Lower leg skin (tissue), 4 donors: ENCODE data around the gene MSH6. TPM values are rescaled to one million over a fixed set of nuclear protein-coding genes. Genes with fewer than 3 reads are reported as not detected.

Source experiments
- DNase-seq, 2 donors: peaks; one replicate each; pipeline ENCODE4 v3.0.0-alpha.2; 2019; ENCODE audit warnings: low spot score in 2 of 2
- H3K4me3 ChIP-seq: fragments of 200-600 bp; sonication (generic); 2 replicates; pipeline ENCODE4 v1.5.1; 2017; ENCODE audit warnings: mild to moderate bottlenecking, low read depth; ENCODE audit not compliant: poor library complexity, severe bottlenecking
- POLR2A ChIP-seq, 2 donors: fragments of 450-650 bp; IDR thresholded peaks; one replicate each; pipeline ENCODE4 v1.6.1; 2016 to 2017; ENCODE audit warnings: antibody characterized with exemption in 2 of 2, mild to moderate bottlenecking in 1 of 2, moderate library complexity in 1 of 2
- WGBS, 2 donors: methylation state at CpG; one replicate each; pipeline ENCODE4 v1.1.5; 2018; 5-methylcytosine and 5-hydroxymethylcytosine counted together
- intact Hi-C: fragments of 100-400 bp; cut with DNase I; formaldehyde crosslinking; loops from one replicate; pipeline ENCODE4 v1.15.0; 2023; ENCODE audit warnings: low total_unique reads
- total RNA-seq, 4 donors: library from RNA; depleted of rRNA; stranded (reverse); fragments of >200 nt; gene quantifications; one replicate each; pipeline ENCODE4 v1.1.0, GENCODE V29; 2016
- TF ChIP-seq, protein P1 (sequence below), 3 donors: fragments of 450-650 bp; IDR thresholded peaks; one replicate each; pipeline ENCODE4 v1.5.1; 2016; ENCODE audit warnings: antibody characterized with exemption in 3 of 3, mild to moderate bottlenecking in 3 of 3, moderate library complexity in 2 of 3

Gene MSH6
- total RNA-seq, 4 donors from 2014 or later, result 22.6 to 40.9 (median 34.7) TPM

DNA sequence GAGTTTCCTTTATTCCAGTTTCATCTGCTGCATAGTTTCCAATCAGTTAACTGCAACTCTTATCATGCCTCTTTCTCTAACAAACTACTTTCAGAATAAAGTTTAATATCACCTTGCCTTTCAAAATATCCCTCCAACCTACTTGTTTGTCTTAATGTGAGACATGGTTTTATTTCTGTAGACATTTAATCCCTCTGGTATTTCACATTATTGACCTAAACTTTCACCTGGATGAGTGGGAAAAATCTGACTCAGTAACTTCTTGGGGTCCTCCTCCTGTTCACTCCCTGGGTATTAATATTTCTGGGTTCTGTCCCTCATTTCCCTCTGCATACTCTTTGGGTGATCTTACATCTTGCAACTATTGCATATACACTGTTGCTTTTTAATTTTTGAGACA, 27.9 kb downstream of the MSH6 start:
- DNase-seq, result no peak
- TF ChIP-seq, protein P1, sequence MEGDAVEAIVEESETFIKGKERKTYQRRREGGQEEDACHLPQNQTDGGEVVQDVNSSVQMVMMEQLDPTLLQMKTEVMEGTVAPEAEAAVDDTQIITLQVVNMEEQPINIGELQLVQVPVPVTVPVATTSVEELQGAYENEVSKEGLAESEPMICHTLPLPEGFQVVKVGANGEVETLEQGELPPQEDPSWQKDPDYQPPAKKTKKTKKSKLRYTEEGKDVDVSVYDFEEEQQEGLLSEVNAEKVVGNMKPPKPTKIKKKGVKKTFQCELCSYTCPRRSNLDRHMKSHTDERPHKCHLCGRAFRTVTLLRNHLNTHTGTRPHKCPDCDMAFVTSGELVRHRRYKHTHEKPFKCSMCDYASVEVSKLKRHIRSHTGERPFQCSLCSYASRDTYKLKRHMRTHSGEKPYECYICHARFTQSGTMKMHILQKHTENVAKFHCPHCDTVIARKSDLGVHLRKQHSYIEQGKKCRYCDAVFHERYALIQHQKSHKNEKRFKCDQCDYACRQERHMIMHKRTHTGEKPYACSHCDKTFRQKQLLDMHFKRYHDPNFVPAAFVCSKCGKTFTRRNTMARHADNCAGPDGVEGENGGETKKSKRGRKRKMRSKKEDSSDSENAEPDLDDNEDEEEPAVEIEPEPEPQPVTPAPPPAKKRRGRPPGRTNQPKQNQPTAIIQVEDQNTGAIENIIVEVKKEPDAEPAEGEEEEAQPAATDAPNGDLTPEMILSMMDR (IDR thresholded peaks at IDR 0.05), result no peak
- TF ChIP-seq POLR2A (IDR thresholded peaks at IDR 0.05), result no peak
- intact Hi-C loops, result no loop called here
- no peak overlapping the region for H3K4me3 ChIP-seq

DNA sequence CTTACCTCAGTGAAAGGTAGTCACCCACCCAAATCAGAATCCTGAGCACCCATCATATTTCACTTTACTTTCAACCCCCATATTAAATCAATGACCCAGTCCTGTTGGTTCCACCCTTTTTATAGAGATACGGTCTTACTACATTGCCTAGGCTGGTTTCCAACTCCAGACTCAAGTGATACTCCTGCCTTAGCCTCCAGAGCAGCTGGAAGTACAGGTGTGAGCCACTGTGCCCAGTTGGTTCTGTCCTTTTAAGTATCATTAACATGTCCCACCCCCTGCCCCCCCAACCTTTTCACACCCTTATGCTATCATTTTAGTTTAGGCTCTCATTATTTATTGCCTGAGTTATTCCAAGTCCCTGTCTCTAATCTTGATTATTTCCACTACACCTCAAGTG, 28.7 kb downstream of the MSH6 start:
- intact Hi-C loops, result no loop called here

DNA sequence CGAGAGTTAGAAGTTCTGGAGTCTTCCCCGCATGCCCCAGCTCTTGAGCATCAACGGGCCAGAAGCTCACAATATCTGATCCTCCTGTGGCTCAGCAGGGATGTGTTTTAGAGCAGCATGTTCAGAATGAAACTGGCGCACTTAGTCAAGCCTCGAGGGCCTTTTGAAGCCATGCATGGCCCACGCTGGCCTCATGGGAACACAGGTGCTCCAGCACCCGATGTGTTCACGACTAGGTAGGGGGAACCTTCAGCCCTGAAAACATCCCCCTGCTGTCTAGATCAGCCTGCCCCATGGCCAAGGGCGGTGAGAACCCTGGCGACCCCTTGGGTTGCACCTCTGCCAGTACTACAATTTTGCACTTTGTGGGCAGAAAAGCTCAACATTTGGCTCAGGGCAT, 32.8 kb downstream of the MSH6 start:
- H3K4me3 ChIP-seq, result no peak overlapping the region
- TF ChIP-seq, protein P1 (IDR thresholded peaks at IDR 0.05), result no peak
- no peak for TF ChIP-seq POLR2A (IDR thresholded peaks at IDR 0.05)
- intact Hi-C loops, result no loop called here

More for the DNA sequence above, 28.7 kb downstream of the MSH6 start:
- no peak for DNase-seq
- H3K4me3 ChIP-seq, result no peak overlapping the region
- TF ChIP-seq, protein P1 (IDR thresholded peaks at IDR 0.05), result no peak
- no peak for TF ChIP-seq POLR2A (IDR thresholded peaks at IDR 0.05)
- WGBS, 2 donors, result 75 to 81% methylated on average over 1 of the region's 1 CpG

DNA sequence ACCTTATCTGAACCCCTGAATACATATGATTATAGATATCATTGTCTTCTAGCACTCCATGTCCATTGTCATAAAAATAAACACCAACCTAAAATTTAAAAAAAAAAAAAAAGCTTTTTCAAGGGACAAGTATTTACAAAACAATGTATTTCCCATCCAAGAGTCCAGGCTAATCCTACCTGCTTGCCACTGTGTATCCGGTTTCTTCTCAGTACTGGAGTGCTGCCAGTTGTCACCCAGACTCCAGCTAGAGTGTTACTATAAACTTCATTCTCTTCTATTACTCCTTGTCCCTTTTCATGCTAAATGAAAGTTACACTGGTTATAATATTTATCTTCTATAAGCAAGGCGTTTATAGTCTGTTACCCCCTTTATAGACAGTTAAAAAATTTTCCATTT, 35.8 kb downstream of the MSH6 start:
- TF ChIP-seq, protein P1 (IDR thresholded peaks at IDR 0.05), result no peak
- TF ChIP-seq POLR2A (IDR thresholded peaks at IDR 0.05), result no peak
- intact Hi-C loops, result no loop called here
- H3K4me3 ChIP-seq, result no peak overlapping the region
- DNase-seq, result no peak
- WGBS, 2 donors, result 84 to 86% methylated on average over 2 of the region's 2 CpGs

More for the DNA sequence above, 32.8 kb downstream of the MSH6 start:
- WGBS, 2 donors, result 97 to 98% methylated on average over 10 of the region's 10 CpGs
- DNase-seq, result no peak

DNA sequence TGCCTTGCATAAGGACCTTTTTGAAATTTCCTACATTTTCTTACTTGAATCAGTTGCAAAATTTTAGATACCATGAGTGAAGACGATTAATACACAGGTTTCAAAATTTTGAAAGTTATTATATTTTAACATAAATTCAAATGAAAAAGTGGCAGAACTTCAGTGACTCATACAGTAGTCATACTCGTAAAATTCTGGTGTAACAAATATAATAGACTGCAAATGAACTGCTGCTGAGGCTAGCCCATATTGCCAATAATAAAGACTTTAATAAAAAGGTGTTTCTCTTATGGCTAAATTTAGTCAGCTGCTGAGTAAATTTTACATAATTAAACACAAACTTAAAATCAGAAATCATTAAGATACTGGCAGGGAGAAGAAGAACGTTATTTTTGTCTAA, 36.9 kb downstream of the MSH6 start:
- WGBS, 2 donors, result 88% methylated on average over 3 of the region's 3 CpGs
- no peak for DNase-seq
- intact Hi-C loops, result no loop called here
- H3K4me3 ChIP-seq, result no peak overlapping the region
- TF ChIP-seq POLR2A (IDR thresholded peaks at IDR 0.05), result no peak
- TF ChIP-seq, protein P1 (IDR thresholded peaks at IDR 0.05), result no peak

DNA sequence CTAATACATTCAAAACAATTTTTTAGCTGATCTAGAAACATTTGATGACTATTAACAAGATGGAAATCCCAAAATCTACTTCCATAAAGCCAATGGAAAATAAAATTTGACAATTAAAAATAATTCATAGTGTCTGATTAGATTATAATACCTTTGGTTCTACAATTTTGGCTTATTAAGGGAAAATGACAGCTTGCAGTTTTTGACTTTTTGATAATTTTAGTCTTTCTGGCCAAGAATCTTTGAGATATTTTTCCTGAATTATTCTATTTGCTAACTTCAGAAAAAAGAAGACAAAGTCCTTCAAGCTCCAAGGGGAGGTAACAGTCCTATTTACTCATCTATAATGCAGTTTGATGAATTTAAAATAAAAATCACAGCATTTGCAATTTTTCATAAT, 39.6 kb downstream of the MSH6 start:
- TF ChIP-seq, protein P1 (IDR thresholded peaks at IDR 0.05), result no peak
- TF ChIP-seq POLR2A (IDR thresholded peaks at IDR 0.05), result no peak
- no peak for DNase-seq
- intact Hi-C loops, result no loop called here
- H3K4me3 ChIP-seq, result no peak overlapping the region
